Aorta (tissue), 5 donors: ENCODE measurements around the gene RAP1GAP2. TPM values are rescaled to one million over a fixed set of nuclear protein-coding genes. Genes with fewer than 3 reads are reported as not detected.
A peak's percentile ranks its signal among the peaks of the same experiment; 100 is the strongest.
"Not testable (repeated sequence)": the region's sequence is repeated elsewhere in the genome, so short reads cannot be mapped to it uniquely, and the experiment has no call there.

Experiments
- ATAC-seq: fragments of 200-7000 bp; cut with Tn5 transposase; one replicate; pipeline ENCODE4 v1.9.1; 2022; ENCODE audit warnings: moderate library complexity; ENCODE audit not compliant: low FRiP score
- DNase-seq, 2 donors: peaks; one replicate each; pipeline ENCODE4 v3.0.0-alpha.2; 2020
- H3K27ac ChIP-seq, 2 donors: one replicate each; pipeline ENCODE4 v1.5.1; 2013; ENCODE audit warnings: low read length in 2 of 2, mild to moderate bottlenecking in 2 of 2, moderate library complexity in 2 of 2, control low read depth in 1 of 2, inconsistent platforms in 1 of 2, low read depth in 1 of 2
- H3K27me3 ChIP-seq, 2 donors: one replicate each; pipeline ENCODE4 v1.6.1; 2013; ENCODE audit warnings: control low read depth in 1 of 2, low read length in 1 of 2, mild to moderate bottlenecking in 1 of 2, moderate library complexity in 1 of 2; ENCODE audit not compliant: insufficient read depth in 2 of 2, control insufficient read depth in 1 of 2
- H3K36me3 ChIP-seq, 2 donors: one replicate each; pipeline ENCODE4 v1.6.1; 2013; ENCODE audit warnings: control low read depth in 1 of 2, low read length in 1 of 2, mild to moderate bottlenecking in 1 of 2; ENCODE audit not compliant: insufficient read depth in 2 of 2, control insufficient read depth in 1 of 2
- H3K4me1 ChIP-seq, 2 donors: one replicate each; pipeline ENCODE4 v1.6.1; 2013; ENCODE audit warnings: low read length in 2 of 2, control low read depth in 1 of 2, mild to moderate bottlenecking in 1 of 2, moderate library complexity in 1 of 2; ENCODE audit not compliant: insufficient read depth in 2 of 2, control insufficient read depth in 1 of 2
- H3K4me3 ChIP-seq, 2 donors: one replicate each; pipeline ENCODE4 v1.5.1; 2013; ENCODE audit warnings: low read length in 2 of 2, control low read depth in 1 of 2, mild to moderate bottlenecking in 1 of 2
- H3K9me3 ChIP-seq: one replicate; pipeline ENCODE4 v1.6.1; 2013; ENCODE audit warnings: mild to moderate bottlenecking, low read length; ENCODE audit not compliant: control insufficient read depth
- whole genome bisulfite sequencing, 2 donors: extraction: QIAGEN DNeasy Blood & Tissue Kit; methylation state at CpG; one replicate each; pipeline ENCODE4 v1.1.7; 2013; 5-methylcytosine and 5-hydroxymethylcytosine counted together
- intact Hi-C, 2 donors: fragments of 100-400 bp; cut with DNase I; formaldehyde crosslinking; loops; one replicate each; pipeline versions ENCODE4 v1.14.2 to v1.15.0; 2022
- polyA plus RNA-seq, 2 donors: library from polyadenylated mRNA; stranded (reverse); fragments of 200-250 nt; gene quantifications; one replicate each; pipeline ENCODE4 v1.2.3, GENCODE V29; 2013
- total RNA-seq, 2 donors: library from RNA; stranded (reverse); fragmentation: NEBNext Ultra II Directional; extraction: Animal tissue kit (Norgen Biotek cat#: 25700); gene quantifications; one replicate each; pipeline ENCODE4 v1.2.1, GENCODE V29; 2021
- donor health status: healthy with polysubstance abuse.
- donor health status: Bipolar disorder and iron deficiency.
- donor health status: DM: no; HTN: no; CAD: no.
- donor health status: DM: no; HTN: no; CAD: no.
- donor health status: DM: yes; HTN: yes; CAD: no.

RAP1GAP2 gene
- total and polyA plus RNA-seq, 4 donors = 2.0 to 7.7 (median 4.2) TPM

DNA sequence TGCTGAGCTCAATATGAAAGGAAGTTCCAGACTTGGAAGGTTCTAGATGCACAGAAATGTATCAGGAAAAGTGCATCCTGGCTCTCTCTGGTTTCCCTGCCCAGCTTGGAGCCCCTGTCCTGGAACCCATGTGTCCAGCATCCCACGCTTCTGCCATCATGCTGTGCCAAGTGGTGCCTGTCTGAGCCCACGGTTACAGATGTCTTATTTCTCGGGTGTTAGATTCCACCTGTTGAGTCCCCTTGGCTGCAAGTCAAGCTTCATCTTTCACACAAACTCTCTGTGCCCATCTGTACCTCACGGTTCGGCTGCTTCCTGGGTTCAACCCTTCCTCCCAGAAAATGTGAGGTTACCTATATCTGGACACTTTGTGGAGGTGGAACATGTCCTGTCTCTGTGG, 244.6 kb downstream of the RAP1GAP2 start:
- H3K4me3 ChIP-seq = no peak overlapping the region
- peak in 1 of 2 donors; percentile 26 for DNase-seq
- H3K36me3 ChIP-seq = no peaks in the 10 kb centered on the region
- ATAC-seq = no peak
- 79% methylated on average over 5 of the region's 5 CpGs for WGBS, 2 donors
- intact Hi-C loops = no loop called here
- peaks cover 6% of the 10 kb centered on the region for H3K9me3 ChIP-seq
- H3K27ac ChIP-seq = no peak overlapping the region
- no peaks in the 10 kb centered on the region for H3K4me1 ChIP-seq
- H3K27me3 ChIP-seq = no peaks in the 10 kb centered on the region

DNA sequence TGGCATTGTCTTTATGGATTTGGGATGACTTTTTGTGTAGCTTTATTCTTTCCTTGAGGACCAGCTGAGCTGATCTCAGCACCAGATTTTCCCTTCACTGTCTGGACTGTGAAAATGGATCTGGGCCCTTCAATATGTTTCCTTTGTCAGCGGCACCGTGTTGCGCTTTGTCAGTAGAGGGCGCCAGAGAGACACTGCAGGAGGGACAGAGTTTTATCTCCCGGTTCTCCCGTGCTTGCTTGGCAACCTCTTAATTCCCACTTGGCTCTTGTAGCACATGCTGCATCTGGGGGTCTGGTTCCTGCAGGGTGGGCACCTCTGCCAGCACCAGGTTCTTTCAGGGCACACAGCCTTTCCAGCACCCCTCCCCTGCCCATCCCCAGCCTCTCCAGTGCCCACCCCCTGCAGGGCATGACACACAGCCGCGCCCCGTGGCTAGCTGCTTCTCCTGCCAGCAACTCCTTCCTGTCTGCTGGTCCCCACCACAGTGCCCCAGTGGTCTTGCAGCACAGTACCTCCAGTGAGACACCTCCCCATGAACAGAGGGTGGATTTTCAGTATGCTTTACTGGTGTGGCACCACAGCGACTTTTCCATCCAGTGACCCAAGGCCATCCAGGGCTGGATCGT, 247.6 kb downstream of the RAP1GAP2 start:
- Histone ChIP-seq H3K4me1 (no peaks in the 10 kb centered on the region), H3K27me3 (no peaks in the 10 kb centered on the region), H3K27ac (no peak overlapping the region), H3K4me3 (no peak overlapping the region), H3K36me3 (no peaks in the 10 kb centered on the region), H3K9me3 (peaks cover 6% of the 10 kb centered on the region)
- ATAC-seq = no peak
- intact Hi-C loops = no loop called here
- peak in 1 of 2 donors; percentile 43 for DNase-seq
- WGBS, 2 donors = 61 to 64% methylated on average over 11 of the region's 11 CpGs

DNA sequence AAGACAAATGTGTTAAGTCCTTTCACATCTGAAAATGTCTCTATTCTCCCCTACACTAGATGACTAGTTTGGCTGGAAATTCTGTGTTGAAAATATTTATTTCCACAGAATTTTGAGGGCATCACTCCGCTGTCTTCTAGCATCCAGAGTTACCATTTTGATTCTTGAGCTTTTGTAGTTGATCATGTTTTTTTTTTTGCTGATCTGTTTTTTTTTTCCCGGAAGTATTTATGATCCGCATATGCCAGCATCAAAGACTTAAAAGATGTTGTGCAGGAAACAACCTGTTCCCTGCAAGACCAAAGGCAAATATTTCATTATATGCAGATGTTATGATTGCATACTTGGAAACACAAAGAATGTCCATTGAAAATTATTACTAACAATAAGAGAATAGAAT, 250.5 kb downstream of the RAP1GAP2 start:
- Histone ChIP-seq H3K27me3 (no peaks in the 10 kb centered on the region), H3K4me3 (no peak overlapping the region), H3K27ac (no peak overlapping the region), H3K4me1 (no peaks in the 10 kb centered on the region), H3K36me3 (no peaks in the 10 kb centered on the region), H3K9me3 (peaks cover 6% of the 10 kb centered on the region)
- intact Hi-C loops = no loop called here
- no peak for DNase-seq
- WGBS, 2 donors = 82 to 85% methylated on average over 3 of the region's 3 CpGs
- no peak for ATAC-seq

DNA sequence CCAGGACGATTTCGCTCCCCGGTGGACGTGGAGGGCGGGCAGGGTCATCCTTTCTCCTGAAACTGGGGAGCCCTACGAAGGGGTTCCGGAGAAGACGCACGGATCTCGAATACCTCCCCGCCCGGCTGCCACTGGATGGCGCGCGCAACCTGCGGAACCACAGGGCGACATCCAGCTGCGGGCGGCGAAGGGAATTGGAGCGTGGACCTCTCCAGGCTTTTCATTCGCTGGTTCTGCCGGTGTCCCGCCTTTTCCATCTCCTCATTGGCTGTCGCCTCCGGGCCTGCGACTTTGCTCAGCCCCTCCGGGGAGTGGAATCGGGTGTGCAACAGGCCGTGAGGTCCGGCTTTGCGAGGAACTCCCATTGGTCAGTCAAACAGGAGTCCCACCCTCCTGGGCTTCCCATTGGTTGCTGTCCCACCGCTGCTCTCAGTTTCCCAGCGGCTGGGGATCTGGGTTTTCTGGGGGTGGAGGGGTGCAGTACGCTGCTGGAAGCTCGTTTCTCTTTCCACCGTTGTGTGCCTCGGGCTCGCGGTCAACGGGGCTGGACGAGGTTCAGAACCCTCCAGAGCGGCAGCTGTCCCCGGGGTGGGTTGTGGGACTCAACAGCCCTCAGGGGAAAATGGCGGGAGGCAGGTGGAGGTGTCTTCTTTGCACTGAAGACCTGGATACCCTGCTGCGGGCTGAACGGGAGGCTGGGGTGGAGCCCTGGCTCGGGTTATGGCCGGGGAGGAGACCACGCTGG, 252.7 kb downstream of the RAP1GAP2 start:
- no peaks in the 10 kb centered on the region for H3K4me1 ChIP-seq
- WGBS, 2 donors = 0 to 1% methylated on average over 50 of the region's 50 CpGs
- peak; percentile 98 for ATAC-seq
- peaks cover 3% of the 10 kb centered on the region for H3K9me3 ChIP-seq
- no peaks in the 10 kb centered on the region for H3K36me3 ChIP-seq
- intact Hi-C loops = no loop called here
- H3K27ac ChIP-seq = no peak overlapping the region
- peak overlapping the region; percentile 1 to 56 for H3K4me3 ChIP-seq
- no peaks in the 10 kb centered on the region for H3K27me3 ChIP-seq
- DNase-seq = peak; percentile 96 to 97

DNA sequence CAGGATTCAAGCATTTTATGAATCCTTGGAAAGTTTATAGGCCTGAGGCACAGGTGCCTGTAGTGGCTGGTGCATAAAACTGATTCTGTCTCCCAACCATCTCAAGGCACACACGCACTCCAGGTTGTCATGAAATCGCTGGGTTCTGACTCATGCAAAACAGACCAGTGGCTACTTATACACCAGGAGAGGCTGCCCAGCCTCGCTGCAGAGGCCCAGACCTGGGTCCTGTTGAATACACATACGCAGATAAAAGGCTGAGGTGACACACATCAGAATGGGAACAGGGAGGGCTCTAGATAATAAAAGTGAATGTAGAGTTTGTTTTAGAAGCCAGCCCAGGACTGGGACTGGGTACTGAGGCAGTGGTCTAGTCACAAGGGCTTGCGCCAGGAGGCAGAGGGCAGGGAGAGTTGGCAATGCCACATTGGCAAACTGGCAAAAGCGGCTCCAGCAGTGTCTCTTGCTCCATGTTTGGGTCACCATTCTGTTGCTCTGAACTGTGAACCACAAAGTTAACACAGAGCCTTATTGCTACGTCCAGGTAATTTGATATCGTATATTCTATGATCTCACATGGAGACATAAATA, 253.6 kb downstream of the RAP1GAP2 start:
- Histone ChIP-seq H3K4me3 (no peak overlapping the region), H3K27me3 (no peaks in the 10 kb centered on the region), H3K9me3 (no peaks in the 10 kb centered on the region), H3K36me3 (no peaks in the 10 kb centered on the region), H3K4me1 (no peaks in the 10 kb centered on the region), H3K27ac (no peak overlapping the region)
- ATAC-seq (no peak), DNase-seq (peak in 1 of 2 donors; percentile 47)
- intact Hi-C loops = no loop called here
- WGBS, 2 donors = 86 to 88% methylated on average over 8 of the region's 8 CpGs

DNA sequence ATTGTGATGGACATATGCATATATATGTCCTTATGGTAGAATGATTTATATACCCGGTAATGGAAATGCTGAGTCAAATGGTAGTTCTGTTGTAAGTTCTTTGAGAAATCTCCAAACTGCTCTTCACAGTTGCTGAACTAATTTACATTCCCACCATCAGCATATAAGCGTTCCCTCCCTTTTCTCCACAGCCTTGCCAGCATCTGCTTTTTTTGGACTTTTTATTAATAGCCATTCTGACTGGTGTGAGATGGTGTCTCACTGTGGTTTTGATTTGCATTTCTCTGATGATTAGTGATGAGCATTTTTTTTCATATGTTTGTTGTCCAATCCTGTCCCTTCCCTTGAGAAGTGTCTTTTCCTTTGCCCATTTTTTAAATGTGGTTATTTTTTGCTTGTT, 258.6 kb downstream of the RAP1GAP2 start:
- H3K4me1 ChIP-seq, H3K4me3 ChIP-seq, H3K9me3 ChIP-seq, DNase-seq, H3K36me3 ChIP-seq, H3K27ac ChIP-seq, ATAC-seq, H3K27me3 ChIP-seq, intact Hi-C loops: not testable (repeated sequence)
- 82 to 94% methylated on average over 1 of the region's 2 CpGs for WGBS, 2 donors

DNA sequence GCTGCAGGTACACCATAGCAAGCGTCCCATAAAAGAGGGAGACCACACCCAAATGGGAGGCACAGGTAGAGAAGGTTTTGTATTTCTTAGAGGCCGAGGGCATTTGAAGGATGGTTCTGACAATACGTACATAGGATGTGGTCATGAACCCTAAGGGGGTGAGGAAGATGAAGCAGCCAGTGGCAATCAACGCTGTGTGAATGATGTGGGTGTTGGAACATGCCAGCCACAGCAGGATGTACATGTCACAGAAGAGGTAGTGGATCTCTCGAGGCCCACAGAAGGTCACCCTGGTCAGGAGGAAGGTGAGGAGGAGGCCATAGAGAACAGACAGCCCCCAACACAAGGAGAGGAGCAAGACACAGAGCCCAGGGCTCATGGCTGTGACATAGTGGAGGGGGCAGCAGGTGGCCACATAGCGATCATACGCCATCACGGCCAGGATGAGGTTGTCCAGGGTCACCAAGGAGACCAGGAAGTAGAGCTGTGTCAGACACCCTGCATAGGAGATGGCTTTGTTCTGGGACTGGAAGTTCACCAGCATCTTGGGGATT, 266.7 kb downstream of the RAP1GAP2 start:
- ATAC-seq, H3K9me3 ChIP-seq, H3K4me3 ChIP-seq, H3K27ac ChIP-seq, H3K4me1 ChIP-seq, intact Hi-C loops, H3K27me3 ChIP-seq, H3K36me3 ChIP-seq: not testable (repeated sequence)
- peak in 1 of 2 donors; percentile 56 for DNase-seq
- 81 to 86% methylated on average over 8 of the region's 8 CpGs for WGBS, 2 donors

DNA sequence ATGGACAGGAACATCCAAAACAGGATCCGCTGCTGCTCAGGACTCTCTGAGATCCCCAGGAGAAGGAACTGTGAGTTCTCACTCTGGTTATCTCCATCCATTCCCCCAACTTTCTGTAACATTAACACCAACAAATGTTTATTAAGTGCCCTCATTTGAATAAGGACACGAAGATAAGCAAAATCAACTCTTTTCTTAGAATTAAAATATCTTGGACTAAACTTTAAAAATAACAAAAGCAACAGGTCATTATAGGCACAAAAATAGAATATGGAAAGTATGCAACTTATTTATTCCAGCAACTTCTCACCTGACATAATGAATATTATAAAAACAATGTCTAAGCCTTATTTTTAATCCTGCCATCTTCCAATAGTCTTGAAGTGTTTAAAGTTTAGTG, 267.3 kb downstream of the RAP1GAP2 start, which contains the start of gene OR1D5:
Gene OR1D5, minus strand, starts transcription at position 101 of the 400 bp plus-strand sequence. Its CDS starts 0 bp downstream, at position 101.
- DNase-seq, H3K4me1 ChIP-seq, H3K9me3 ChIP-seq, H3K27ac ChIP-seq, intact Hi-C loops, H3K4me3 ChIP-seq, H3K27me3 ChIP-seq, ATAC-seq, H3K36me3 ChIP-seq: not testable (repeated sequence)
- 68 to 83% methylated on average over 1 of the region's 2 CpGs for WGBS, 2 donors
